Ectodermal cell (in vitro differentiated cells): ENCODE measurements around the gene SATB1.
A peak's percentile ranks its signal among the peaks of the same experiment; 100 is the strongest.

Experiments
- H3K27ac ChIP-seq: 2 replicates; pipeline ENCODE4 v1.7.0; 2013; ENCODE audit warnings: mild to moderate bottlenecking, low read depth, low read length; ENCODE audit not compliant: insufficient read depth, poor library complexity, severe bottlenecking
- H3K27me3 ChIP-seq: 2 replicates; pipeline ENCODE4 v1.7.0; 2013; ENCODE audit warnings: mild to moderate bottlenecking, low read length; ENCODE audit not compliant: insufficient read depth, control insufficient read depth, poor library complexity, severe bottlenecking
- H3K36me3 ChIP-seq: one replicate; pipeline ENCODE4 v1.7.0; 2013; ENCODE audit warnings: low read length; ENCODE audit not compliant: control insufficient read depth, insufficient read depth
- H3K4me1 ChIP-seq: one replicate; pipeline ENCODE4 v1.7.0; 2013; ENCODE audit warnings: low read length; ENCODE audit not compliant: control insufficient read depth, insufficient read depth
- H3K4me3 ChIP-seq: 2 replicates; pipeline ENCODE4 v1.7.0; 2013; ENCODE audit warnings: low read depth, low read length, control low read depth; ENCODE audit not compliant: insufficient read depth
- H3K9me3 ChIP-seq: 2 replicates; pipeline ENCODE4 v1.7.0; 2013; ENCODE audit warnings: mild to moderate bottlenecking, low read length, moderate library complexity; ENCODE audit not compliant: control insufficient read depth
- WGBS, 2 experiments: methylation state at CpG; one replicate each; pipeline ENCODE4 v1.1.7; 2013; ENCODE audit warnings: missing lambda C conversion rate in 2 of 2; 5-methylcytosine and 5-hydroxymethylcytosine counted together

SATB1 gene

DNA sequence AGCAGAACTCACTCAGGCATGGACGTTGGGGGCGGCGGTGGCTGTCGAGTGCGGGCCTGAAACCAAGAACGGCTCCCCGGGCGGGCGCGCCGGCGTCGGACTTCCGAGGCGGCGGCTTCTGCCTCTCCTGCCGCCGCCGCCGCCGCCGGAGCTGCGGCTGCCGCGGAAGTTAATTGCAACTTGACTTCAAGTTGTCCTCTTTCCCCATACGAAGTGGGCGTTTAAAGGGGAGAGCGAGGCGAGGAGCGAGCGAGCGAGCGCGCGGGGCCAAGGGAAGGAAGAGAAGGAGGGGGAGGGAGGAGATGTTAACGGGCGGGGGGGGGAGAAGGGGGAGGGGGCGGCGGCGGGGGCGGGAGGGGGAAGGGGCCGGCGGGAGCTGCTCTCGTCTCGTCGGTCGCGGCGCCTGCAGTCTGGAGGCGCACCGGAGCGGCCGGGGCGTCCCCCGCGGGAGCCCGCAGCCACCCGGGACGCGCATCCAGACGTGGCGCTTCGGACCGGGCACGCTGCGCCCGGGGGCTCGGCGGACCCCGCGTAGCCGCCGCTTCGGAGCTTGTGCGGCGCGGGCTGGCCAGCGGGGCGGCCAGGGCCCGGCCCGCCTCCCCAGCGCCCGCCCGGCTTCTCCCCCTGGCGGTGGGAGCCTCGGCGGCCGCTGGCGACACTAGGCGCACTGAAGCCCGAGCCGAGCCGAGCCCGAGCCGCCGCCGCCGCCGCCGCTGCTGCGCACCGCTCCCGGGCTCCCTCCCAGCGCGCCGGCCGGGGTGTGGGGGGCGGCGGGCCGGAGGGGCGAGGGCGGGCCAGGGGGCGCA lies 19.7 kb upstream of the SATB1 start:
- Histone ChIP-seq H3K4me3 (peak overlapping the region; percentile 54), H3K9me3 (no peaks in the 10 kb centered on the region), H3K27ac (no peak overlapping the region), H3K4me1 (peaks cover 9% of the 10 kb centered on the region), H3K27me3 (peaks cover 64% of the 10 kb centered on the region), H3K36me3 (no peaks in the 10 kb centered on the region)
- 0% methylated on average over 99 to 100 of the region's 113 CpGs for WGBS, 2 experiments

DNA sequence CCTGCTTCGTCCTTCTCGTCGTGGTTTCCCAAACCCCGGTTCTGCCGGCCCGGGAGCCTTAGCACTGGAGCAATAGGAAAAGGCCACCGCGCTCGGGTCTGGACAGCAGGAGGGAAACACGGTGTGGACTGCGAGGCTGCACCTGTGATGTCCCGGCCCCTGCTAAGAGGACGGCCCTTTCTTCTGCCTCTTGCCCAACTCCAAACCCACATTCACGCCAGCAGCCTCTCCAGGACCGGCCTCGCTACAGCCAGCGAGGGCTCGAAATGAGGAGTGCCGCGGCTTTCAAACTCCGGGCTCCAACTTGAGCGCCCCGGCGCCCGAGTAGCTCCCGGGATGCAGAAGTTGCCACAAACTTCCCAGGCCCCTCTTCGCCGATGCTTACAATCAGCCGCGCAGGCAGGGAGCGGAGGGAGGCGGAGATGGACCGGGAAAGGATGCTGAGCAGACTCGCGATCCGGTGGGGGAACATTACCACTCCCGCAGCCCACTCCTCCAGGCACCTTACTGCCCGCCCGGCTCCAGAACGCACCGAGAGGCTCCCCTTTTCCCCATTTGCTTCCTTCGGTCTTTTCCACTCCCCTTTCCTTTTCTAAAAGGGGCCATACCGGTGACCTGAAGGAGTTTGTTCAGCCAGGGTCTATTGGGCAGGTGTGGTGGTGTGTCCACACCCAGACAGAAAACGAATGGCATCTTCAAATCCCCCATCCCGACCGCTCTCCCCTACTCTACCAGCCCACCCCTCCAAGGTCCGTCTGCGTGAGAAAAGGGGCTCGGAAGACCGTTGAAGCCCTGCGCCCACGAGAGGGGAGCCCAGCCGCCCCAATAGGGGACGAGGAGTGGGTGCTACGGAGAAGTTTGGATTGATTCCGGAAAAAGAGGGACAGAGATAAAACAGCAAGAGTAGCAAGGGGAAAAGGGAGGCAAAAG lies 18.8 kb upstream of the SATB1 start:
- Histone ChIP-seq H3K27ac (no peak overlapping the region), H3K9me3 (no peaks in the 10 kb centered on the region), H3K4me3 (peak overlapping the region; percentile 54), H3K27me3 (peaks cover 68% of the 10 kb centered on the region), H3K4me1 (peaks cover 9% of the 10 kb centered on the region), H3K36me3 (no peaks in the 10 kb centered on the region)
- 0 to 1% methylated on average over 55 to 56 of the region's 56 CpGs for WGBS, 2 experiments

DNA sequence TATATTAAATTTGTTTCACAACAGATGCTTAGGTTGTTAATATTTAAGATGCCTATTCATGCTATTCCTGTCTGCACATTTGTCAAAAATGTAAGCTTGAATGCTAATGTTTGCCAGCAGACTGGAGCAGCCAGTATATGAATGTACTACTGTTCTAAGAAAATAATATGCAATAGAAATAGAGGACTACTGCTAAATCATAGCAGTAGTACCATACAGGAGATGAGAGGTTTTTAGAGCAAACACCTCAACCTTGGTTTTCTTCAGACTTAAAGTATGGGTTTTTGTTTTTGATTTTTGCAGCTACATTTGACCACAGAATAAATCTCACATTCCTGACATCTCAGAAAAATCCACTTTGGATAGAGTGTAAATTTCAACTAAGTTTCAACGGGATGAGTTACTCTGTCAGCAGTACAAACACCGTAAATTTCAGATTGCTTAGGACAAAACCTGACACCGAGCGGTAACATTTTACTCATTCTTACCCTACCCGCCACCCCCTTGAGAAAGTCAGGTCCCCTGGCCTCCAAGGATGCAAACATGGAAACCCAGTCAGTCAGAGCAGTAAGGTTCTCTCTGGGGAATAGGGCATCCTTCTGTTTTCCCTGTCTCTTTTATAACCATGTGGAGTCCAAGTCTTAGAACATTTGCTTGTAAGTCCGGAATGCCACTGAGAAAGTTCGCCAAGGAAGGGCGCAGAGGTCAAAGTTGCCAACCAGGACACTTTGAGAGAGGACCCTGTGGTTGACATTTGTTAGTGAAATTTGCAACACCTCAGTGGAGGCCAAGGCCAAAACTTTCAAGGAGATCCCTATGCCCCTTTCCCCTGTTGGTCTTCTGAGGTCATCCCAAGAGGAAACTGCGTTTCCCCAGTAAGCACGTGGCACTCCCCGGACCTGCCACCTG lies 17.9 kb upstream of the SATB1 start:
- H3K4me3 ChIP-seq: peak overlapping the region; percentile 54
- H3K27ac ChIP-seq: no peak overlapping the region
- peaks cover 68% of the 10 kb centered on the region for H3K27me3 ChIP-seq
- WGBS, 2 experiments: 50% methylated on average over 11 of the region's 11 CpGs
- peaks cover 9% of the 10 kb centered on the region for H3K4me1 ChIP-seq
- no peaks in the 10 kb centered on the region for H3K36me3 ChIP-seq
- no peaks in the 10 kb centered on the region for H3K9me3 ChIP-seq

DNA sequence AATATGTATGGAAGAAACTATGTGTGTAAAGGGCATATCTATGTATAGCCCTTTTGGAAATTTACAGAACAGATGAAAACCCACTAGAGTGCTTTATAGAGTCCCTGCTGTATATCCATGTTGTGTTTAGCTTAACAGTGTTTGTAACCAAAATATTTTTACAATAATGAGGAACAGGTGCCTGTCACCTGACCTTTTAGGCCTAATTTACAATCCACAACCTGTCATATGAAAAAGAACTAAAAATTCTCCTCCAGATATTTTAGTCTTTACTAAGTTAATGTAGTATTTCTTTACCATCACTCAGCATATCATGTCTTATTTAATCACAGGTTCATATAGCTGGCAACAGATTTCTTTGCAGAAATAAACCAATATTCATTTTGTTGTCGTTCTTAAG lies 16.4 kb upstream of the SATB1 start:
- WGBS, 2 experiments: 64% methylated on average over 1 of the region's 1 CpG; no CpG with 5 or more reads in 1 of the 2 experiments
- peaks cover 63% of the 10 kb centered on the region for H3K27me3 ChIP-seq

DNA sequence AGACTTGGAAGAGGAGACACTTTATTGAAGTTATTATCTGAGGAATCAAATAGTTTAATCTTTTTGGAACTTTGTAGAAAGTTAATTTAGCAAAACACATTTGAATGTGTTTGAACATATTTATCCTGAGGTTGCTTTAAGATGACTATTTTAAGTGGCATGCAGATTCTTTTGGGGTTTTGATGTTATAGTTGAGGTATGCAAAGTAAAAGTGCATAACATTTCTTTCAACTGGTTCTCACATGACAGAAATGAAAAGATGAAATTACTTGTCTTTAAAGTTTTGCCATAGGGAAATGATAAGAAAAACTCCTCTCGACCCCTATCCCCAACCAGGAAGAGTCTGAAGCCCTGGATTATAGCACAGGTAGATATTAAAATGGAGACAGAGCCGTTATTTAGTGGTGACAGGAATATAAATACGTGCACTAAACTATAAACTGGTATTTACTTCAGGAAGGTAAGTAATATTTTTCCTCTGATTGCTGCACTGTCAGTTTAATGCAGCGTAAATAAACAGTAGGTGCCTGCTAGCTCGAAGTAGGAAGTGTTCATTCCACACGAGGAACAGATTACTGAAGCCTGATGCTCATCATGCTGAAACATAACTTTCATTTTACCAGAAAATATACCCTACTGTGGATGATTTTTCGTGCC lies 15.1 kb upstream of the SATB1 start:
- Histone ChIP-seq H3K27ac (no peak overlapping the region), H3K36me3 (no peaks in the 10 kb centered on the region), H3K9me3 (no peaks in the 10 kb centered on the region), H3K4me1 (peaks cover 5% of the 10 kb centered on the region), H3K4me3 (no peak overlapping the region), H3K27me3 (peaks cover 50% of the 10 kb centered on the region)
- WGBS, 2 experiments: 76 to 89% methylated on average over 7 of the region's 7 CpGs

More for the DNA sequence above, 16.4 kb upstream of the SATB1 start:
- no peak overlapping the region for H3K4me3 ChIP-seq
- no peak overlapping the region for H3K27ac ChIP-seq
- H3K4me1 ChIP-seq: peaks cover 9% of the 10 kb centered on the region
- no peaks in the 10 kb centered on the region for H3K36me3 ChIP-seq
- no peaks in the 10 kb centered on the region for H3K9me3 ChIP-seq

DNA sequence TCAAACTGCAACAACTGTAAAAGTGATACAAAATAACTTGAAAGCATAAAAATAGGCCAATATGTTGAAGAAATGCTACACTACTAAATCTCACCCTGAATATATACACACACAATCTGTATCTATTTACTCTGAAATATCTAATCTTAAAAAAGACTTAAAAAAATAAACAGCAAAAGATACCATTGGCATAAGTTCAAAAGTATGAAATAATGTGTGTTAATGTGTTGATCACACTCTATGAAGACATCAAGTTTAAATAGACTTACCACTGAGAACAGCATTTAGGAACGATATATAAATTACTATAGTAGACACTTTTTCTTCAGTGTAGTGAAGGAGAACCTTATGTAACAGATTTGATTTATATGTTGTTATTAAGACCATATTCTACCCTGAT lies 14.1 kb upstream of the SATB1 start:
- WGBS, 2 experiments: no CpG with 5 or more reads among the region's 1 CpG
- H3K27me3 ChIP-seq: peaks cover 46% of the 10 kb centered on the region

DNA sequence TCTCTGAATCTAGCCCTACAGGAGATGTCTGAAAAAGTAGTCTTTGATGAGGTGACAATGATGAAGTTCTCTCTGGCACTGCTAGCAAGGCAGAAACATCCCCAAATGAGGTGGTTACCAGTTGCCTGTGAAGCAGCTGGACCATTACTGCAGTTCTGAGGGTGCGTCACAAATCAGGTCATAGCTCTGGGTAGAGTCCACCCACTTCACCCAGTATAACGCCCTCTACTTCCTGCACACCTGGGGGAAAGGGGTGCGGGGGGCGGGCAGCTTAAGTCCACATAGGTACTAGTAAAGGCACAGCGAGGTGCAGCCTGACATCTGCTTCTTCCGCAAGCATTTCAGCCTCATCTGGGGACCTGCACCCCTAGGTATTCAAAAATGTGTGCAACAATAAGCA lies 13.4 kb upstream of the SATB1 start:
- Histone ChIP-seq H3K27me3 (peaks cover 39% of the 10 kb centered on the region), H3K9me3 (no peaks in the 10 kb centered on the region), H3K4me1 (no peaks in the 10 kb centered on the region), H3K4me3 (no peak overlapping the region), H3K27ac (no peak overlapping the region), H3K36me3 (no peaks in the 10 kb centered on the region)
- WGBS, 2 experiments: 83 to 88% methylated on average over 6 of the region's 6 CpGs

More for the DNA sequence above, 14.1 kb upstream of the SATB1 start:
- H3K4me3 ChIP-seq: no peak overlapping the region
- H3K4me1 ChIP-seq: peaks cover 3% of the 10 kb centered on the region
- H3K27ac ChIP-seq: no peak overlapping the region
- no peaks in the 10 kb centered on the region for H3K36me3 ChIP-seq
- H3K9me3 ChIP-seq: no peaks in the 10 kb centered on the region

DNA sequence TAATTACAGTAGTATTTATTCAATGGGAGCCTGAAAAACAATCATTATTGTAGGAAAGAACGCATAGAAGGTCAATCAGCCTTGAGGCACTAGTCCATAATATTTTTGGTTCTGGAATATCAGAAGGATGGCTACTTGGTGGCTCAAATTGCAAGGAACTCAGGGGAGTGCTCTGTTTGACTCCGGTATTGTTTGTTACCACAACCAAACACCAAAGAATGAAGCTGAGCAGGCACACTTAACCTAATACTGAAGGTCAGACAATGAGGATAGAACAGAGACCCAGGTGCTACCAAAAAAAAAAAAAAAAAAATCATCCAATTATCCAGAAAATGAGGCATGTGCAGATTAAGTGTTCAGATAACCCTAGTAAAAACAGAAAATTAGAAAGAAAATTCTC lies 11.1 kb upstream of the SATB1 start:
- no peak overlapping the region for H3K4me3 ChIP-seq
- 71 to 82% methylated on average over 2 of the region's 2 CpGs for WGBS, 2 experiments
- H3K27ac ChIP-seq: no peak overlapping the region
- H3K4me1 ChIP-seq: no peaks in the 10 kb centered on the region
- no peaks in the 10 kb centered on the region for H3K36me3 ChIP-seq
- peaks cover 17% of the 10 kb centered on the region for H3K27me3 ChIP-seq
- no peaks in the 10 kb centered on the region for H3K9me3 ChIP-seq

DNA sequence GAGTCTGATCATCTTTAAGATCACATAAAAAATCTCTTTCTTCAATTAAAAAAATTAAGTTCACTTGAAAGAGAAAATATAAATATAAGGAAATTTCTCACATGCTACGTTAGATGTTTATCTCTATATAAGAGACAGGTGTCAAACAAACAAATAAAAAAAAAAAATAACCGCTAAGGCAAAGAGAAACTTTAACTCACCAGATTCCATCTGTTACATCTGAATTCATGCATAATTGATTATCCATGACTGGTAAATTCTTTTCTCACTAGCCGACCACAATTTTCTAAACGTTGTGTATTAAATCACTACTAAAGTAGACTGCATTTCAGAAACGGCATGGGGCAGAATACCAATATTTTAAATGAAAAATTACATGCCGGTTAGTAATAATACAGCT lies 9.6 kb upstream of the SATB1 start:
- no peak overlapping the region for H3K4me3 ChIP-seq
- no peaks in the 10 kb centered on the region for H3K9me3 ChIP-seq
- H3K27me3 ChIP-seq: peaks cover 4% of the 10 kb centered on the region
- 97 to 100% methylated on average over 3 to 5 of the region's 6 CpGs for WGBS, 2 experiments
- no peak overlapping the region for H3K27ac ChIP-seq
- H3K4me1 ChIP-seq: no peaks in the 10 kb centered on the region
- H3K36me3 ChIP-seq: no peaks in the 10 kb centered on the region
